Tibial nerve (tissue), 4 donors: ENCODE measurements around the gene GBF1. TPM values are rescaled to one million over a fixed set of nuclear protein-coding genes. Genes with fewer than 3 reads are reported as not detected.
"Not testable (repeated sequence)": the region's sequence is repeated elsewhere in the genome, so short reads cannot be mapped to it uniquely, and the experiment has no call there.

Experiments used
- DNase-seq, 2 donors: peaks; one replicate each; pipeline ENCODE4 v3.0.0-alpha.2; 2019; ENCODE audit warnings: low spot score in 2 of 2
- H3K27ac ChIP-seq, 4 donors: fragments of 200-600 bp; sonication (generic) in 3 of 4; one replicate each; pipeline ENCODE4 v1.5.1; 2017 to 2019; ENCODE audit warnings: mild to moderate bottlenecking in 1 of 4
- H3K27me3 ChIP-seq, 2 donors: fragments of 200-600 bp; sonication (generic) in 1 of 2; one replicate each; pipeline versions ENCODE4 v1.5.1 to v1.6.0; 2017 to 2019
- H3K36me3 ChIP-seq, 3 donors: fragments of 200-600 bp; sonication (generic); one replicate each; pipeline ENCODE4 v1.5.1; 2018 to 2019
- H3K4me1 ChIP-seq, 4 donors: fragments of 200-600 bp; sonication (generic) in 3 of 4; one replicate each; pipeline ENCODE4 v1.5.1; 2017 to 2019
- H3K4me3 ChIP-seq, 4 donors: fragments of 200-600 bp; sonication (generic) in 3 of 4; one replicate each; pipeline ENCODE4 v1.5.1; 2017 to 2019; ENCODE audit warnings: mild to moderate bottlenecking in 1 of 4, moderate library complexity in 1 of 4
- H3K9me3 ChIP-seq, 4 donors: fragments of 200-600 bp; sonication (generic) in 3 of 4; one replicate each; pipeline ENCODE4 v1.5.1; 2017 to 2019
- EP300 ChIP-seq, 2 donors: sonication (generic); formaldehyde crosslinking; IDR thresholded peaks; one replicate each; pipeline ENCODE4 v1.6.1; 2017; ENCODE audit warnings: antibody characterized with exemption in 2 of 2, mild to moderate bottlenecking in 1 of 2
- POLR2A ChIP-seq, 2 donors: fragments of 450-650 bp; IDR thresholded peaks; one replicate each; pipeline ENCODE4 v1.6.1; 2017; ENCODE audit warnings: antibody characterized with exemption in 2 of 2, mild to moderate bottlenecking in 2 of 2, moderate library complexity in 2 of 2
- WGBS, 2 donors: methylation state at CpG; one replicate each; pipeline ENCODE4 v1.1.5; 2018; 5-methylcytosine and 5-hydroxymethylcytosine counted together
- total RNA-seq, 4 donors: library from RNA; depleted of rRNA; stranded (reverse); fragments of >200 nt; gene quantifications; one replicate each; pipeline ENCODE4 v1.1.0, GENCODE V29; 2016
- TF ChIP-seq, protein P1 (sequence below), 5 experiments: fragments of 200-600 bp in 3 of 5; fragments of 450-650 bp in 2 of 5; sonication (generic) in 3 of 5; IDR thresholded peaks; one replicate each; pipeline ENCODE4 v1.5.1; 2016 to 2019; ENCODE audit warnings: antibody characterized with exemption in 5 of 5, mild to moderate bottlenecking in 3 of 5, moderate library complexity in 2 of 5

GBF1 gene
- total RNA-seq, 4 donors from 2014 or later = 31.0 to 38.0 (median 36.1) TPM

DNA sequence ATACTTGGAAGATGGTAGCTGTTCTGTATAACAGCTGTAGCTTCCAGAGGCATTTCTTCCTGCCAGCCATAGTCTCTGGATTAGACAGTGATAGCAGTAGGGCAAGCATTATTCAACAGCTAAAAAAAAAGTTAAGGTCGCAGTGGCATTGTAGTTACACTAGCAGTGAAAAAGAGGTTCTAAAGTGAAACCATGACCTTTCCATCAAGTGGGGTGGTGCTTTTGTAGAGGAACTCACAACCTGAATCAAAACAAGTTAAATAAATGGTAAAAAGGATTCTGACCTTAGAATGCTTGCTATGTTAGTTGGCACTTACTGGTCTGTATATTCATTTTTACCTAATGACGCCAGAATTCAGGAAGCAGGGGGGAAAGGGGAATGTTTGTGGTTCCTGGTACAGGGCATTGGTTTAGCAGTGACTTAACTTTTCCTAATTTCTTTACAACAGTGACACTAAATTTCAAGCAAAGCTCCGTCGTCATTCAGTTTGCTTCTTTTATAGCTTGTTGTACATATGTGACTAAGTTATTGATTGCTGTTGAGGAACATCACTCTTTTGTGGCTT is 55.0 kb downstream of the GBF1 start:
- Histone ChIP-seq H3K9me3 (no peaks in the 10 kb centered on the region), H3K27me3 (no peaks in the 10 kb centered on the region), H3K27ac (no peak overlapping the region), H3K4me3 (no peak overlapping the region), H3K36me3 (no peaks in the 10 kb centered on the region), H3K4me1 (peaks cover 0 to 12% (median 0%) of the 10 kb centered on the region in 4 donors)
- no peak for TF ChIP-seq EP300 (IDR thresholded peaks at IDR 0.05)
- TF ChIP-seq, protein P1, sequence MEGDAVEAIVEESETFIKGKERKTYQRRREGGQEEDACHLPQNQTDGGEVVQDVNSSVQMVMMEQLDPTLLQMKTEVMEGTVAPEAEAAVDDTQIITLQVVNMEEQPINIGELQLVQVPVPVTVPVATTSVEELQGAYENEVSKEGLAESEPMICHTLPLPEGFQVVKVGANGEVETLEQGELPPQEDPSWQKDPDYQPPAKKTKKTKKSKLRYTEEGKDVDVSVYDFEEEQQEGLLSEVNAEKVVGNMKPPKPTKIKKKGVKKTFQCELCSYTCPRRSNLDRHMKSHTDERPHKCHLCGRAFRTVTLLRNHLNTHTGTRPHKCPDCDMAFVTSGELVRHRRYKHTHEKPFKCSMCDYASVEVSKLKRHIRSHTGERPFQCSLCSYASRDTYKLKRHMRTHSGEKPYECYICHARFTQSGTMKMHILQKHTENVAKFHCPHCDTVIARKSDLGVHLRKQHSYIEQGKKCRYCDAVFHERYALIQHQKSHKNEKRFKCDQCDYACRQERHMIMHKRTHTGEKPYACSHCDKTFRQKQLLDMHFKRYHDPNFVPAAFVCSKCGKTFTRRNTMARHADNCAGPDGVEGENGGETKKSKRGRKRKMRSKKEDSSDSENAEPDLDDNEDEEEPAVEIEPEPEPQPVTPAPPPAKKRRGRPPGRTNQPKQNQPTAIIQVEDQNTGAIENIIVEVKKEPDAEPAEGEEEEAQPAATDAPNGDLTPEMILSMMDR (IDR thresholded peaks at IDR 0.05) = no peak
- no peak for TF ChIP-seq POLR2A (IDR thresholded peaks at IDR 0.05)
- DNase-seq = no peak
- WGBS, 2 donors = 58 to 75% methylated on average over 4 of the region's 4 CpGs

DNA sequence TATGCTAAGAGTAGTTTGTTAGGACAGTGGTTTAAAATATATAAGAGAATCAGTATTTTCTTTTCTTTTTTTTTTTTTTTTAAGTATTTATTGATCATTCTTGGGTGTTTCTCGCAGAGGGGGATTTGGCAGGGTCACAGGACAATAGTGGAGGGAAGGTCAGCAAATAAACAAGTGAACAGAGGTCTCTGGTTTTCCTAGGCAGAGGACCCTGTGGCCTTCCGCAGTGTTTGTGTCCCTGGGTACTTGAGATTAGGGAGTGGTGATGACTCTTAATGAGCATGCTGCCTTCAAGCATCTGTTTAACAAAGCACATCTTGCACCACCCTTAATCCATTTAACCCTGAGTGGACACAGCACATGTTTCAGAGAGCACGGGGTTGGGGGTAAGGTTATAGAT is 55.6 kb downstream of the GBF1 start:
- not testable (repeated sequence) for H3K27me3 ChIP-seq, H3K27ac ChIP-seq, H3K9me3 ChIP-seq, H3K4me3 ChIP-seq, DNase-seq, H3K36me3 ChIP-seq
- peaks cover 0 to 12% (median 0%) of the 10 kb centered on the region in 4 donors for H3K4me1 ChIP-seq
- 59 to 89% methylated on average over 2 to 3 of the region's 3 CpGs for WGBS, 2 donors

DNA sequence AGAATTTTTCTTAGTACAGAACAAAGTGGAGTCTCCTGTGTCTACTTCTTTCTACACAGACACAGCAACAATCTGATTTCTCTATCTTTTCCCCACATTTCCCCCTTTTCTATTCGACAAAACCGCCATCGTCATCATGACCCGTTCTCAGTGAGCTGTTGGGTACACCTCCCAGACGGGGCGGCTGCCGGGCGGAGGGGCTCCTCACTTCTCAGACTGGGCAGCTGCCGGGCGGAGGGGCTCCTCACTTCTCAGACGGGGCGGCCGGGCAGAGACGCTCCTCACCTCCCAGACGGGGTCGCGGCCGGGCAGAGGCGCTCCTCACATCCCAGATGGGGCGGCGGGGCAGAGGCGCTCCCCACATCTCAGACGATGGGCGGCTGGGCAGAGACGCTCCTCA is 56.0 kb downstream of the GBF1 start:
- WGBS, 2 donors = 92 to 93% methylated on average over 17 to 18 of the region's 25 CpGs
- peaks cover 0 to 12% (median 0%) of the 10 kb centered on the region in 4 donors for H3K4me1 ChIP-seq
- not testable (repeated sequence) for H3K36me3 ChIP-seq

DNA sequence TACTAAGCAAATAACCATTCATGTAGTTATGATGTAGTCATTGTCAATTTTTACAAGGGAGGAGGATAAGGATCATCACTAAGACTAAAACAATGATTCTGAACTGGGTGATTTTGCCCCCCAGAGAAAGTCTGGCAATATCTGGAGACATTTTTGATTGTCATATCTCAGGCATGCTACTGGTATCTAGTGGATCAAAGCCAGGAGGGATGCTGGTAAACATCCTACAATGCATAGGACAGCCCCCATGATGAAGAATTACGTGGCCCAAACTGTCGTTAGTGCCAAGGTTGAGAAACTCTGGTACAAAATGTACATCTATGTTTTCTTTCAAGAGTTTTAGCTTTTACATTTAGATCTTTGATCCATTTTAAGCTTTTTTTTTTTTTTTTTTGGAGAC is 57.3 kb downstream of the GBF1 start:
- 92 to 100% methylated on average over 2 of the region's 2 CpGs for WGBS, 2 donors
- no peak overlapping the region for H3K4me3 ChIP-seq
- no peak for DNase-seq
- no peaks in the 10 kb centered on the region for H3K36me3 ChIP-seq
- H3K4me1 ChIP-seq = peaks cover 0 to 12% (median 0%) of the 10 kb centered on the region in 4 donors
- no peaks in the 10 kb centered on the region for H3K27me3 ChIP-seq
- no peak overlapping the region for H3K27ac ChIP-seq
- H3K9me3 ChIP-seq = no peaks in the 10 kb centered on the region
- TF ChIP-seq EP300 (IDR thresholded peaks at IDR 0.05) (no peak), POLR2A (IDR thresholded peaks at IDR 0.05) (no peak)
- TF ChIP-seq, protein P1 (IDR thresholded peaks at IDR 0.05) = no peak

More for the DNA sequence above, 56.0 kb downstream of the GBF1 start:
- H3K4me3 ChIP-seq, DNase-seq, H3K27ac ChIP-seq, H3K27me3 ChIP-seq, H3K9me3 ChIP-seq: not testable (repeated sequence)

DNA sequence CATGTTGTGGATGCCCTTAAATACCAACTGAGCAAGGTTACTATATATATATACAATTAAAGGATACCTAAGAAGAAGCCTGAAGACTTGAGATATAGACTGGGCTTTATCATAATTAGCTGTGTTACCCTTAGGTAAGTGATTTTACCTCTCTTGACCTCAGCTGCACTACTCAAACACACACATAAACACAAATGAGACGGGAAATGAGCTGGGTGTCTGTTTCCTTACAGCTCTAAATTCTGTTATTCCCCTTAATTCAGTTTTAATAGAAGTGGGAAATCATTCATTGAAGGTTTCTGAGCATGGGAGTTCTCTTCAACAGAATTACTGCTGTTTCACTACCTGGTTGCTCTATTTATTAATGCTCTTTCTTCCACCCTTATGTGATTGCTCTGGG is 60.7 kb downstream of the GBF1 start:
- WGBS, 2 donors = 87 to 88% methylated on average over 1 of the region's 1 CpG

DNA sequence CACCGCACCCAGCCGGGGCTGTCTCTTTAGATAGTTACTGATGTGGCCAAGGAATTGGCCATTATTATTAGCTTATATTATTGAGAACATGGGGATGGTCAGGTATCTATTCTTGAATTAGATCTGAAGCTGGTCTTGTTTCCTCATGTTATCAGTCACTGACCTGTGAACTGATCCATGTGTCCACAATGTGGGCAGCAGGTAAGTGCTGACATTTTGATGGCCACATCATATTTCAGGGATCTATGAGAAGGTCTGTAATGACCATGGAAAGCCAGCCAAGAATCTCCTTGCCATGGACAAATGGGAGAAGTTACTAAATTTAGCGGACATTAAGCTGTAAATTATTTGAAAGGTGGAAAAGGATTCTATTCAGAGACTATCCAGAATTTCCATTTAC is 61.4 kb downstream of the GBF1 start:
- Histone ChIP-seq H3K27me3 (no peaks in the 10 kb centered on the region), H3K27ac (no peak overlapping the region), H3K36me3 (no peaks in the 10 kb centered on the region), H3K9me3 (no peaks in the 10 kb centered on the region), H3K4me1 (peaks cover 0 to 24% (median 7%) of the 10 kb centered on the region in 4 donors), H3K4me3 (no peak overlapping the region)
- no peak for DNase-seq
- TF ChIP-seq POLR2A (IDR thresholded peaks at IDR 0.05) = no peak
- TF ChIP-seq, protein P1 (IDR thresholded peaks at IDR 0.05) = no peak
- TF ChIP-seq EP300 (IDR thresholded peaks at IDR 0.05) = no peak
- WGBS, 2 donors = 93 to 95% methylated on average over 3 of the region's 3 CpGs

More for the DNA sequence above, 60.7 kb downstream of the GBF1 start:
- no peaks in the 10 kb centered on the region for H3K9me3 ChIP-seq
- no peaks in the 10 kb centered on the region for H3K36me3 ChIP-seq
- H3K4me1 ChIP-seq = peaks cover 0 to 17% (median 4%) of the 10 kb centered on the region in 4 donors
- DNase-seq = no peak
- no peak overlapping the region for H3K27ac ChIP-seq
- H3K4me3 ChIP-seq = no peak overlapping the region
- no peak for TF ChIP-seq EP300 (IDR thresholded peaks at IDR 0.05)
- no peak for TF ChIP-seq POLR2A (IDR thresholded peaks at IDR 0.05)
- TF ChIP-seq, protein P1 (IDR thresholded peaks at IDR 0.05) = no peak
- no peaks in the 10 kb centered on the region for H3K27me3 ChIP-seq

DNA sequence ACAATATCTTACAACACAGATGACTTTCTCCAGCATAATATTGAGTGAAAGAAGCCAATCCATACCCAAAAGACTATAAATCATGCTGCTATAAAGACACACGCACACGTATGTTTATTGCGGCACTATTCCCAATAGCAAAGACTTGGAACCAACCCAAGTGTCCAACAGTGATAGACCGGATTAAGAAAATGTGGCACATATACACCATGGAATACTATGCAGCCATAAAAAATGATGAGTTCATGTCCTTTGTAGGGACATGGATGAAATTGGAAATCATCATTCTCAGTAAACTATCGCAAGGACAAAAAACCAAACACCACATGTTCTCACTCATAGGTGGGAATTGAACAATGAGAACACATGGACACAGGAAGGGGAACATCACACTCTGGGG is 63.0 kb downstream of the GBF1 start:
- not testable (repeated sequence) for H3K4me3 ChIP-seq, H3K9me3 ChIP-seq, H3K27ac ChIP-seq, H3K27me3 ChIP-seq, DNase-seq, H3K36me3 ChIP-seq
- 96 to 97% methylated on average over 4 of the region's 5 CpGs for WGBS, 2 donors
- H3K4me1 ChIP-seq = peaks cover 0 to 39% (median 11%) of the 10 kb centered on the region in 4 donors
